Activated CD4-positive, alpha-beta T cell treated with anti-CD3 and anti-CD28 coated beads for 1 hour (primary cell): ENCODE data around the gene HAO1.
"Not testable (repeated sequence)": the region's sequence is repeated elsewhere in the genome, so short reads cannot be mapped to it uniquely, and the experiment has no call there.

ENCODE experiments used
- DNase-seq: peaks from one replicate; pipeline ENCODE4 v3.0.0-alpha.2; 2020

HAO1 gene

DNA sequence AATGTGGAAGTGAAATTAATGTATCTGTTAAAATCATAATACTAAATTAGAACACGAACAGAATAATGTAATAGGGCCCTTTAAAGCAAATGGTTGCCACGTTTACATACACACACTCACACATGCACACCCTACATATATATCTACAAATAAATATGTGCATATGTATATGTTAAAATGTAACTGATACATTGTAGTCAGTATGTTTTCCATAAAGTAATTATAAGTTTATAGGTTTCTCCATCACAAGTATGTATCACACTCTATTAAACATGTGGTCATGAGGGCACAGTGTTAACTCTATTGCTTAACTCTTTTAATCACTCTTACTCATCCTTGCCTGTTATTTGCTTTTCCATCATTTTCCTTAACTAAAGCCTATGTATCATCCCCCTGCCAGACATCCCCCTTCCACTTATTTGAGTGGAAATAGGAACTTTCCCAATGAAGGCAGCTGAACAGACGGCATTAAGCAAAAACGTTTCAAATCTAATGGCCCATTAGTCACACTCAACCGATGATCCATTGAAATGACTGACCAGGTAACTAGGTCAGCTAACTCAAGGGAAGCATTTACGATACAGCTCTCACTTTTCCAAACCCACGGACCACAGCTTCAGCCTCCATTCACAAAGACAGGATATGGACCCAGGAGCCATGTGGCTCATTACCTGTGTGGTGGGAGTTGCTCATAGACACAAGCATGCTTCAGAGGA is 89.3 kb downstream of the HAO1 start:
- DNase-seq = no peak

DNA sequence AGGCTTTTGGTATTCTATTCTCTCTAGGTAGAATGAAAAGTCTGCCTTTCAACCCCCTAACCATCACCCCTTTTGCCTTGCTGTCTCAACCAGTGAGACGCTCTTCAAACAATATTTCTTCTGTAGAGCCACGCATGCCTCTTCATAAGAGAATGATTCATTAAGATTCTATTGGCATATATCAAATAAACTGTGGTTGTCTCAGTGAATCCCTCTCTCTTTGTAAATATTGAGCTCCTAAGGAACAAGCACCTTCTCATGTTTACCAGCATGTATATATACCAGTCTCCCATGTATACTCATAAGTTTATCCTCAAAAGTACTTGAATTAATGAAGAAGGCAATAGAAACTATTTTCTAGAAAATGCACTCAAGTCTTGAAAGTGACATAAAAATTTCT is 90.6 kb downstream of the HAO1 start:
- no peak for DNase-seq

DNA sequence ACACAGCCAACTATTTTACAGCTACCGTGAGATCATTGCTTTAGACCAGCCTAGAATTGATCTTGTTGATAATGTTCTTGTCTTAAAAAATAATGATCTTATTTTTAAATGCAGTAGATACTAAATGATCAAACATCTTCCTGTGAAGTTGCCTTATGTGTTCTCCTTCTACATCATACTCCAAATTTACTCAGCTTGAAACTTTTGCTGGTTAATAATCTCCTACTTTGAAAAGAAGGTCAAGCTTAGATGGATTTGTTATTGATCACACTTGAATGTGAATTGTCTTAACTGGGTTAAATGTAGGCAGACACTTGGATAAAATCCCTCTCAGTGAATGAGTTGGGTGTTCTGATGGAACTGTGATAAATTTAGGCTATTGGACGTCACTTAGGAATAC is 91.9 kb downstream of the HAO1 start:
- DNase-seq = no peak

DNA sequence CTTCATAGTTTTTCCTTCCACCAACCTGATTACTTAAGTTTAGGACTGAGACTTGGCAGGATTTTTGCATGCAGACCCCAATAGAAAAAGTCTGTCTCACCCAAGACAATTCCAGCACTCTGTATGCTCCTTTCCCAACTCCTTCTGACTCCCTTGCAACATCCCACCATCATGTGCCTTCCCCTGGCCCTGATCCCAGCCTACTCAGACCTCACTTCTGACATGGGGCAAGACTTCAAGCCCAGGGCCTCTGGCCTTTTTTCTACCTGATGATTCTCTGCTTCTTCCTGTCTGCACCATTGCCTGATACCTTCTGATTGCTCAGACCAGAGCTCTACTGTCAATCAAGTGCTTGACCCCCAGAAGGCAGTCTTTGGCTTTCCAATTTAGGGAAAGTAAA is 96.6 kb downstream of the HAO1 start:
- DNase-seq = no peak

DNA sequence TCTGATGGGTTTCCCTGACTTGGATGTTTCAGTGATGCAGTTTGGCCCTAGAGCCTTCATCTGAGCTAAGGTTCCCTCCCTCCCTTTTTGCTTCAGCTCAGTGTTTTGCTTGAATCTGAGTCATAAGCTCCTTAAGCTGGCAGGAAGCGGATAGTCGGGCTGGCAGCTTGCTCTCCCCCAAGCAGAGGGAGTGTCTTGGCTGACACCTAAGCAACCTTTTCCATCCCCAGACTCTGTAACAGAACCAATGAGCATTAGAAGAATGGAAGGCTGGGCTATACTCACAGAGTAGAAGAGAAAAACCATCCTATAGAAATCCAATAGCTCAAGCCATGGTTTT is 98.3 kb downstream of the HAO1 start:
- DNase-seq = no peak

DNA sequence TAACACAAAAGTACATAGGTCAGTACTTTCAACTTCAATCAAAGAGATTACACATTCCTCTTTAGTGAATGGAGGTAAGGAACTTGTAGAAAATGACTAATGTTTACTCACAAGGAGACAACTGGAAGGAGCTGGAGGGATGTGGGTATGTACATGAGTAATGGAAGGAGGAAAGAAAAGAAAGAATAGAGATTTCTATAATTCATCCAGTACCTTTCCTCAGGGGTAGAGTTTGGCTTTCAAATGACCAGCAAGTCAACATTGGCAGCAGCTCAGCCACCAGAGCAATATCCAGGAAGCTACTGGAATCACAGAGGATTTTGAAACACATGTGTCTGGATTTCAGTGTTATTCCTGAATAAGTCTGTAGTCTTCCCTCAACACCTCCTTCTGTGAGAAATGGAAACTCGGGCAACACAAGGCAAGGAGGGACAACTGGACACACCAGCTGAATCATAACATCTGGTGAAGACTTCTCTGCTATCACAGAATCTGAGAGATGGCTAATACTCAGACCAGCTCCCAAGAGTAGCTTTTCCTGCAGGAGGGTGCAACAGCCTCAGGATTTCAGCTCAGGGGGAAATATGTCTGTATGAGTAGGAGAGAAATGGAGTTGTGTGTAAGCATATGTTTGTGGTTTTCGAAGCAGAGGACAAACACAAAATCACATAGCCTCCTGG is 98.8 kb downstream of the HAO1 start:
- no peak for DNase-seq

DNA sequence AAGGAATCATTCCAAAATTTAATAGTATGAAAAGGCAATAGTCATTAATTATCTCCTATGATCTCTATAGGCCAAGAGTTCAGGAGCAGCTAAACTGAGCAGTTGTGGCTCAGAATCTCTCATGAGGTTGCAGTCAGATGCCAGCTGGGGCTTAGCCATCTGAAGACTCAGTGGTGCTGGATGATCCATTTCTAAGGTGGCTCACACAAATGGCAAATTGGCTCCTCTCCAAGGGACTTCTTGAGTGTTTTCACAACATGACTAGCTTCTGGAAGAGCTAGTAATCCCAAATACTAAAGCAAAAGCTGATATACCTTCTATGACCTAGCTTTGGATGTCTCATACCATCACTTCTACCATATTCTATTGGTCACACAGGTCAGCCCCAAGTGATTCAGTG is 104.2 kb downstream of the HAO1 start:
- DNase-seq = no peak

DNA sequence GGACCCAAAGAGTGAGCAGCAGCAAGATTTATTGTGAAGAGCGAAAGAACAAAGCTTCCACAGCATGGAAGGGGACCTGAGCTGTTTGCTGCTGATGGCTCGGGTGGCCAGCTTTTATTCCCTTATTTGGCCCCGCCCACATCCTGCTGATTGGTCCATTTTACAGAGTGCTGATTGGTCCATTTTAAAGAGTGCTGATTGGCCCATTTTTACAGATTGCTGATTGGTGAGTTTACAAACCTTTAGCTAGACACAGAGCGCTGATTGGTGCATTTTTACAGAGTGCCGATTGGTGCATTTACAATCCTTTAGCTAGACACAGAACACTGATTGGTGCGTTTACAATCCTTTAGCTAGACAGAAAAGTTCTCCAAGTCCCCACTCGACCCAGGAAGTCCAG is 105.8 kb downstream of the HAO1 start:
- DNase-seq = not testable (repeated sequence)
